Bronchial epithelial cell (primary cell): ENCODE data around the gene AKAP1. TPM values are rescaled to one million over a fixed set of nuclear protein-coding genes. Genes with fewer than 3 reads are reported as not detected.

Experiments
- DNase-seq: peaks from one replicate; pipeline ENCODE4 v3.0.0-alpha.2; 2010; ENCODE audit warnings: low read depth
- FAIRE-seq: peaks from 2 replicates; lab custom pipeline; 2011; peaks lifted over from hg19 to GRCh38; lab: Jason Lieb, UNC
- H3K27me3 ChIP-seq: 2 replicates; pipeline ENCODE4 v1.5.1; 2011; ENCODE audit warnings: low read length; ENCODE audit not compliant: control insufficient read depth, insufficient read depth
- H3K36me3 ChIP-seq: 2 replicates; pipeline ENCODE4 v1.5.1; 2011; ENCODE audit warnings: low read length; ENCODE audit not compliant: control insufficient read depth, insufficient read depth
- H3K4me3 ChIP-seq: 2 replicates; pipeline ENCODE4 v1.5.1; 2011; ENCODE audit warnings: mild to moderate bottlenecking, low read depth, low read length, control low read depth
- CTCF ChIP-seq: IDR thresholded peaks from 2 replicates; pipeline ENCODE4 v1.5.1; 2011; ENCODE audit warnings: mild to moderate bottlenecking, moderate library complexity, low read length, control low read depth, inconsistent platforms; ENCODE audit not compliant: insufficient read depth, severe bottlenecking
- total RNA-seq: library from RNA; depleted of rRNA; stranded (reverse); fragments of >200 nt; gene quantifications from 2 replicates; pipeline ENCODE4 v1.2.1, GENCODE V29; 2014

The AKAP1 gene
- total RNA-seq, 1 donor from 2014 or later, result 30.0 TPM

DNA sequence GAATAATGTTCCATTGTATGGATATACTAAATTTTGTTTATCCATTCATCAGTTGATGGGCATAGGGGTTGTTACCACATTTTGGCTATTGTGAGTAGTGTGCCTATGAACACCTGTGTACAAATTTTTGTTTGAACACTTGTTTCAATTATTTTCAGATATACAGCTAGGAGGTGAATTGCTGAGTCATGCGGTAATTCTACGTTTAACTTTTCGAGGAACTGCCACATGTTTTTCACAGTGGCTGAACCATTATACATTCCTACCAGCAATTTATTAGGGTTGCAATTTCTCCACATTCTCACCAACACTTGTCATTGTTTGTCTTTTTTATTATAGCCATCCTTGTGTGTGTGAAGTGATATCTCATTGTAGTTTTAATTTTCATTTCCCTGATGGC lies 75.6 kb downstream of the AKAP1 start:
- no peak for DNase-seq
- no peak for FAIRE-seq
- no peak overlapping the region for H3K4me3 ChIP-seq
- H3K36me3 ChIP-seq, result no peaks in the 10 kb centered on the region
- no peak for TF ChIP-seq CTCF
- H3K27me3 ChIP-seq, result no peaks in the 10 kb centered on the region

GRCh38 chr17:57164814-57165213 lies 79.8 kb downstream of the AKAP1 start:
- TF ChIP-seq CTCF, result no peak
- DNase-seq (no peak), FAIRE-seq (no peak)
- no peaks in the 10 kb centered on the region for H3K36me3 ChIP-seq
- no peak overlapping the region for H3K4me3 ChIP-seq
- no peaks in the 10 kb centered on the region for H3K27me3 ChIP-seq

DNA sequence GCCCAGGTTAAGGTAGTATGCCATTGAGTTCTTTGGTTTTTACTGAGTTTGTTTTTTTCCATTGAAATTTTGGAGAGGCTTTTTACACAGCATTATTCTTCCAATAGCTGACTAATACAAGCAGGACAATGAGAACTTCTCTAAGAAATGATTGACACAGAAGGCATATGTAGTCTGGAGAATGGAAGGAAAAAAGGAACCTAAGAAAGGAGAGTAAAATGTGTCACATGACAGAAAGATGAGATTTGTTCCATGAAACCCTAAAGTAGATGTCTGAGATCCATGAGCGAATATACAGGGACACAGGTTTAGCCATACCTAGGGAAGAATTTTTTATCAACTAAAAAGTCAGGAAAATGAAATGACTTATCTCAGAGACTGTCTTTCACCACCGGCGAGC lies 80.7 kb downstream of the AKAP1 start:
- no peaks in the 10 kb centered on the region for H3K27me3 ChIP-seq
- no peak overlapping the region for H3K4me3 ChIP-seq

DNA sequence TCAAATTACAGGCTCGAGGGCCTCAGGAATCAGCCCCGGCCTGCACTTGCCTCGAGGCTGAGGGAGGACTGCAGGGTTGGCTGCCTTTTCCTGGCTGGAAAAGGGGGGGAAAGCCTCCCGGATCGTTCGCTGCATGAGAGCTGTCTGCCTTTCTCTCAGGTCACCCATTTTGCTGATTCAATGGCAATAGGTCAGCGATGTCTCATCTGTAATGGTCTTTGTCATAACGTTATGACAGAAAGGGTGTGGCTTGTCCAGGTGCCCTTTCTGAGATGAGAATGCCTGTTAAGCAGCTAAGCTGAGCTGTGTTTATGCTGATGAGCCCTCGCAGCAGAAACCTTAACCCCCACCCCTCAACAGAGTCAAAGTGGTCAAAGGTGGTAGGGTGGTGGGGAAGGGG lies 81.8 kb downstream of the AKAP1 start:
- TF ChIP-seq CTCF, result no peak
- FAIRE-seq, result no peak
- no peak overlapping the region for H3K4me3 ChIP-seq
- peaks cover 1% of the 10 kb centered on the region for H3K27me3 ChIP-seq
- peak; percentile 63 for DNase-seq
- H3K36me3 ChIP-seq, result no peaks in the 10 kb centered on the region

More for the DNA sequence above, 80.7 kb downstream of the AKAP1 start:
- DNase-seq, result no peak
- no peak for TF ChIP-seq CTCF
- no peak for FAIRE-seq
- no peaks in the 10 kb centered on the region for H3K36me3 ChIP-seq

GRCh38 chr17:57168695-57169094 lies 83.6 kb downstream of the AKAP1 start:
- DNase-seq (no peak), FAIRE-seq (no peak)
- no peak for TF ChIP-seq CTCF

GRCh38 chr17:57170866-57171265 lies 85.8 kb downstream of the AKAP1 start:
- Histone ChIP-seq H3K27me3 (peaks cover 1% of the 10 kb centered on the region), H3K4me3 (no peak overlapping the region), H3K36me3 (no peaks in the 10 kb centered on the region)
- no peak for DNase-seq
- no peak for TF ChIP-seq CTCF
- FAIRE-seq, result no peak

More at GRCh38 chr17:57168695-57169094, 83.6 kb downstream of the AKAP1 start:
- Histone ChIP-seq H3K36me3 (no peaks in the 10 kb centered on the region), H3K4me3 (no peak overlapping the region), H3K27me3 (peaks cover 1% of the 10 kb centered on the region)

Other genes starting within 250 kb of the AKAP1 start
- gene TRIM25, start 171.2 kb upstream of the AKAP1 start, total RNA-seq, result 35.5 and 54.4 TPM in 2 replicates
- 15.3 and 16.3 TPM in 2 replicates for gene COIL, start 124.2 kb upstream of the AKAP1 start, total RNA-seq
- gene SCPEP1, start 107.1 kb upstream of the AKAP1 start, total RNA-seq, result 99.0 and 137 TPM in 2 replicates
- gene MSI2, start 171.3 kb downstream of the AKAP1 start, total RNA-seq, result 21.1 and 21.3 TPM in 2 replicates